BLaER1 (cell line): ENCODE results near the gene COMMD4.
A peak's percentile ranks its signal among the peaks of the same experiment; 100 is the strongest.
"Not testable (repeated sequence)": the region's sequence is repeated elsewhere in the genome, so short reads cannot be mapped to it uniquely, and the experiment has no call there.

Experiments
- H3K27ac ChIP-seq: shearing (Covaris generic); formaldehyde crosslinking; 2 replicates; pipeline ENCODE4 v1.8.1; 2022
- H3K27me3 ChIP-seq: shearing (Covaris generic); formaldehyde crosslinking; 2 replicates; pipeline ENCODE4 v1.8.1; 2022
- H3K36me3 ChIP-seq: shearing (Covaris generic); formaldehyde crosslinking; 2 replicates; pipeline ENCODE4 v1.8.1; 2022
- H3K4me1 ChIP-seq: shearing (Covaris generic); formaldehyde crosslinking; 2 replicates; pipeline ENCODE4 v1.8.1; 2022
- H3K4me2 ChIP-seq: shearing (Covaris generic); formaldehyde crosslinking; 2 replicates; pipeline ENCODE4 v1.8.1; 2022
- H3K4me3 ChIP-seq: shearing (Covaris generic); formaldehyde crosslinking; 2 replicates; pipeline ENCODE4 v1.8.1; 2022
- H3K9ac ChIP-seq: shearing (Covaris generic); formaldehyde crosslinking; 2 replicates; pipeline ENCODE4 v1.8.1; 2022
- H3K9me3 ChIP-seq: shearing (Covaris generic); formaldehyde crosslinking; 2 replicates; pipeline ENCODE4 v1.8.1; 2022
- H4K20me1 ChIP-seq: shearing (Covaris generic); formaldehyde crosslinking; 2 replicates; pipeline ENCODE4 v1.8.1; 2022
- Cebpa-rat ChIP-seq: shearing (Covaris generic); IDR thresholded peaks from 2 replicates; pipeline ENCODE4 v1.8.1; 2022

Gene COMMD4

GRCh38 chr15:75335313-75335704 lies 554 bp upstream of the COMMD4 start:
- TF ChIP-seq Cebpa-rat, result no peak
- H3K27ac ChIP-seq, result peak overlapping the region; percentile 82
- H3K27me3 ChIP-seq, result no peaks in the 10 kb centered on the region
- H3K9me3 ChIP-seq, result no peaks in the 10 kb centered on the region
- peak overlapping the region; percentile 86 for H3K9ac ChIP-seq
- H4K20me1 ChIP-seq, result no peaks in the 10 kb centered on the region
- peak overlapping the region; percentile 97 for H3K4me2 ChIP-seq
- H3K4me3 ChIP-seq, result peak overlapping the region; percentile 83
- H3K36me3 ChIP-seq, result peaks cover 21% of the 10 kb centered on the region
- peaks cover 22% of the 10 kb centered on the region for H3K4me1 ChIP-seq

- no peak overlapping the region for H3K27ac ChIP-seq
- no peaks in the 10 kb centered on the region for H4K20me1 ChIP-seq
- peaks cover 35% of the 10 kb centered on the region for H3K36me3 ChIP-seq
- H3K4me1 ChIP-seq, result peaks cover 27% of the 10 kb centered on the region
- no peaks in the 10 kb centered on the region for H3K9me3 ChIP-seq
- TF ChIP-seq Cebpa-rat, result no peak
- no peak overlapping the region for H3K4me2 ChIP-seq
- no peaks in the 10 kb centered on the region for H3K27me3 ChIP-seq
- no peak overlapping the region for H3K9ac ChIP-seq
- no peak overlapping the region for H3K4me3 ChIP-seq
These were observed 2.9 kb downstream of the COMMD4 start for GRCh38 chr15:75338661-75339240.

GRCh38 chr15:75339531-75340240 lies 3.8 kb downstream of the COMMD4 start:
- Histone ChIP-seq H3K9me3 (no peaks in the 10 kb centered on the region), H3K27ac (no peak overlapping the region), H3K36me3 (peaks cover 35% of the 10 kb centered on the region), H3K4me3 (no peak overlapping the region), H3K9ac (no peak overlapping the region), H4K20me1 (no peaks in the 10 kb centered on the region), H3K27me3 (no peaks in the 10 kb centered on the region), H3K4me1 (peaks cover 36% of the 10 kb centered on the region), H3K4me2 (no peak overlapping the region)
- no peak for TF ChIP-seq Cebpa-rat

- Histone ChIP-seq H3K4me2 (no peak overlapping the region), H3K4me1 (peaks cover 39% of the 10 kb centered on the region), H4K20me1 (no peaks in the 10 kb centered on the region), H3K9me3 (no peaks in the 10 kb centered on the region), H3K27ac (no peak overlapping the region), H3K36me3 (peaks cover 35% of the 10 kb centered on the region), H3K9ac (no peak overlapping the region), H3K4me3 (no peak overlapping the region), H3K27me3 (no peaks in the 10 kb centered on the region)
- no peak for TF ChIP-seq Cebpa-rat
These were observed 6.4 kb downstream of the COMMD4 start for GRCh38 chr15:75342221-75342620.

- H3K9me3 ChIP-seq, H3K4me3 ChIP-seq, H3K9ac ChIP-seq, H4K20me1 ChIP-seq, H3K27ac ChIP-seq, H3K27me3 ChIP-seq: not testable (repeated sequence)
- Histone ChIP-seq H3K36me3 (peaks cover 31% of the 10 kb centered on the region), H3K4me1 (peaks cover 45% of the 10 kb centered on the region), H3K4me2 (peak overlapping the region; percentile 36; the same call in 1 of the 2 replicates)
These were observed 8.1 kb downstream of the COMMD4 start for GRCh38 chr15:75343953-75344352.

GRCh38 chr15:75346796-75347221 lies 10.9 kb downstream of the COMMD4 start, which contains the start of gene NEIL1:
NEIL1 (plus strand) TSS chr15:75347039; CDS start chr15:75348906, 1,867 bp downstream.
- peaks cover 73% of the 10 kb centered on the region for H3K4me1 ChIP-seq
- TF ChIP-seq Cebpa-rat, result no peak
- no peaks in the 10 kb centered on the region for H3K27me3 ChIP-seq
- H3K36me3 ChIP-seq, result peaks cover 17% of the 10 kb centered on the region; the same call in 1 of the 2 replicates
- H4K20me1 ChIP-seq, result peaks cover 17% of the 10 kb centered on the region
- H3K9me3 ChIP-seq, result peaks cover 16% of the 10 kb centered on the region
- H3K9ac ChIP-seq, result peak within 1 kb of the TSS; percentile 82
- peak within 1 kb of the TSS; percentile 90 for H3K4me2 ChIP-seq
- peak within 1 kb of the TSS; percentile 78 for H3K4me3 ChIP-seq
- H3K27ac ChIP-seq, result peak within 1 kb of the TSS; percentile 88

- TF ChIP-seq Cebpa-rat, result no peak
- peaks cover 23% of the 10 kb centered on the region for H3K36me3 ChIP-seq
- peaks cover 79% of the 10 kb centered on the region for H3K4me1 ChIP-seq
- H3K9ac ChIP-seq, result peak overlapping the region; percentile 82
- peak overlapping the region; percentile 90 for H3K4me2 ChIP-seq
- peak overlapping the region; percentile 78 for H3K4me3 ChIP-seq
- peaks cover 23% of the 10 kb centered on the region for H4K20me1 ChIP-seq
- H3K27ac ChIP-seq, result peak overlapping the region; percentile 88
- H3K9me3 ChIP-seq, result peaks cover 16% of the 10 kb centered on the region
- H3K27me3 ChIP-seq, result no peaks in the 10 kb centered on the region
These were observed 11.6 kb downstream of the COMMD4 start for GRCh38 chr15:75347222-75348033.

GRCh38 chr15:75348034-75348561 lies 12.2 kb downstream of the COMMD4 start:
- H3K9ac ChIP-seq, result peak overlapping the region; percentile 82
- peak overlapping the region; percentile 88 for H3K27ac ChIP-seq

GRCh38 chr15:75348562-75349350 lies 12.9 kb downstream of the COMMD4 start:
- H3K9ac ChIP-seq, result peak overlapping the region; percentile 82
- peaks cover 33% of the 10 kb centered on the region for H4K20me1 ChIP-seq
- H3K36me3 ChIP-seq, result peaks cover 34% of the 10 kb centered on the region
- H3K27ac ChIP-seq, result peak overlapping the region; percentile 88
- peak overlapping the region; percentile 90 for H3K4me2 ChIP-seq
- TF ChIP-seq Cebpa-rat, result no peak
- no peaks in the 10 kb centered on the region for H3K27me3 ChIP-seq
- peaks cover 81% of the 10 kb centered on the region for H3K4me1 ChIP-seq
- H3K4me3 ChIP-seq, result peak overlapping the region; percentile 78
- H3K9me3 ChIP-seq, result peaks cover 16% of the 10 kb centered on the region

More at GRCh38 chr15:75348034-75348561, 12.2 kb downstream of the COMMD4 start:
- Histone ChIP-seq H3K27me3 (no peaks in the 10 kb centered on the region), H3K9me3 (peaks cover 16% of the 10 kb centered on the region), H3K4me3 (peak overlapping the region; percentile 78), H4K20me1 (peaks cover 27% of the 10 kb centered on the region), H3K36me3 (peaks cover 28% of the 10 kb centered on the region), H3K4me1 (peaks cover 80% of the 10 kb centered on the region), H3K4me2 (peak overlapping the region; percentile 90)
- no peak for TF ChIP-seq Cebpa-rat

GRCh38 chr15:75349351-75349669 lies 13.4 kb downstream of the COMMD4 start:
- peak overlapping the region; percentile 90 for H3K4me2 ChIP-seq
- H3K4me1 ChIP-seq, result peaks cover 81% of the 10 kb centered on the region
- not testable (repeated sequence) for H3K27me3 ChIP-seq, H3K9ac ChIP-seq
- peaks cover 16% of the 10 kb centered on the region for H3K9me3 ChIP-seq
- H3K36me3 ChIP-seq, result peaks cover 40% of the 10 kb centered on the region
- H3K27ac ChIP-seq, result peak overlapping the region; percentile 70
- H3K4me3 ChIP-seq, result peak overlapping the region; percentile 78
- H4K20me1 ChIP-seq, result peaks cover 39% of the 10 kb centered on the region
